ENCODE measurements around the gene TPPP3.
A peak's percentile ranks its signal among the peaks of the same experiment; 100 is the strongest.

The TPPP3 gene

GRCh38 chr16:67393111-67393787 is at the start of gene TPPP3:
Gene TPPP3 (minus strand): TSS chr16:67393498. CDS start chr16:67391111, 2,387 bp downstream.
- DNase-seq, result no peak

GRCh38 chr16:67442581-67443255 is 49.4 kb upstream of the TPPP3 start:
- no peak for DNase-seq

- DNase-seq, result no peak
Observed at GRCh38 chr16:67441907-67442306, 48.6 kb upstream of the TPPP3 start.

DNA sequence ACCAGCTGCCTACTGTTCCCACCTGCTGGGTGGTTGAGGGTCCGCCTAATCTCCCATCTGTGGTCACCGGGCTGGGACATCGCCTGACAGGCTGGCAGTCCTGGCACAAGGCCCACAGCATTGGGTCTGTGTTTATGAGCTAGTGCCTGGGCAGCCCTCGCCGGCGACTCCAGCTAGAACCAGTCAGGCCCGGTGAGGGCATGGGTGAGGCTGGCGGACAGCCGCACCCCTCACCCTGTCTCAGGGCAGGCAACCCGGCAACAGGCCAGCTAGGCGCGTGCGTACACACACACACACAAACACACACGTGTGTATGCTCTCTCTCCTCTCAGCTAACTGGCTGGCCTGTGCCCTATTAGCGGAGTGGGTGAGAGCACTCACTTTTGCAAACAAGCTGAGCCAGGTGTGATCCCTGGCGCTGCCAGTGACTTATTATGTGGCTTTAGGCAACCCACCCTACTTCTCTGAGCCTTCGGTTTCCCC is 48.0 kb upstream of the TPPP3 start:
- DNase-seq, result peak; percentile 65

DNA sequence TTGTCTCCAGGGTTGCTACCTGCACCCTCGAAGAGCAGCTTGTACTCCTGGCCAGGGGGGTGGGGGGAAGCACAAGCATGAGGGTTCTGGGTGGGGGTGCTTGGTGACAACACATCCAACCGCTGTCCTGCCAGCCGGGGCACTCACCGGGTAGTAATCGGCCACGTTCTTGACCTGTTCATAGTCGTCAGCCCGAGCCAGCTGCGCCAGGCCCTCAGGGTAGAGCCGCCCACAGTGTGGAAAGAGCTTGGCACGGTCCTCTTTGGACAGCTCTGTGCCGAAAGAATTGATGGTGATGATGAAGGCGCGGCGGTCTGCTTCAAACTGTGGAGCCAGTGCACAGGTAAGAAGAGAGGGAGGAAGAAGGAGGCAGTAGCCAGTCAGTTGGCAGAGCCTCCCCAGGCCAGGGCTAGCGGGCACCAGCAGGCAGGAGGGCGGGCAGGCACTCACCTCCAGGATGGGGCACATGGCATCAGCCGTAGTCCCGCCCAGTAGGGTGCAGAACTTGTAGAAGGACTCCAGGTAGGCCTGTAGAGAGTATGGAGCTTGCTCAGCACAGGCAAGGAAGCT is 45.6 kb upstream of the TPPP3 start:
- DNase-seq, result no peak

DNA sequence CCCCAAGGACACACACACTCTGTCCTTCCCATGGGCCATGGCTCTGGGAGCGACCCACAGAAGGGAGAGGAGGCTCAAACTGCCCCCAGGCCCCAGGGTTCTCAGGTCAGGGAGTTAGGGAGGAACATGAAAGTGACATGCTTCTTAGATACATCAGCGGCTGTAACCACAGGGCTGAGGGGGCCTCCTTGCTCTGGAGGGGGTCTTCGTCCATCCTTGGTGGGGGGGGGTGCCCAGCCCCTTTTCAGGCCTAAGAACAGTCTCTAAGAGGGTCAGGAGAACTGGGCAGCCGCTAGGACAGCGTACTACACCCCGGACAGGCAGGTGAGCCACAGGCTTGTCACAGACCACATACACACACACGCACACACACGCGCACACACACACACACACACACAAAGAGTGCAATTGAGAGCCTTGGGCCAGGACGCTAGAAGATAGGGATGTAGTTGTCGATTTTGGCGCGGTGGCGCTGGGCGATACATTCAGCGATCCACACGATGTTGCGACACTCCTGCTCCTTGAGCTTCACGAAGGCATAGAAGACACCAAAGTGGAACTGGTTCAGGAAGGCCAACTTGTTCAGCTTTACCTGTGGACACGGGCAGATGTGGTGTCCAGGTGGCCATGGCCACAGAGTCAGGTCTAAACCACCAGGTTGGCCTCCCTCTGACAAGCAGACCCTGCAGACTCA is 44.9 kb upstream of the TPPP3 start:
- no peak for DNase-seq

DNA sequence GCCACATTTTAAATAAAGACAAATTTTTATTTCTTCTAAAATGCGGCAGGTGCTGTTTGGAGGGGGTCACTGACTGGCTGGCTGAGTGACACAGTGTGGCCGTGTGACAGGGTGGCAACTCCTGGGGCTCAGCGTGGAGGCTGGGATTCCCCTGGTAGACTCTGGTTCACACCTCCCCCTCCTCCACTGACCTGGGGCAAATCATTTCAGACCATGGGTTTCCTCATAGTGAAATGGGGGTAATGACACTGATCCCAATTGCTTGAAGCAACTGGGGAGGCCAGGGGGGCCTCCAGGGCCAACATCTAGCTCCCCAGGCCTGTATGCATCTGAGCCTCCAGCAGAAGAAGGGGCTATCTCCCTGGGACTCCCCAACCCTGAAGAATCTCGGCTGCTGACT is 44.2 kb upstream of the TPPP3 start:
- DNase-seq, result no peak

- DNase-seq, result no peak
Observed at GRCh38 chr16:67436640-67437193, 43.4 kb upstream of the TPPP3 start.

GRCh38 chr16:67435758-67436164 is 42.5 kb upstream of the TPPP3 start:
- DNase-seq, result no peak

DNA sequence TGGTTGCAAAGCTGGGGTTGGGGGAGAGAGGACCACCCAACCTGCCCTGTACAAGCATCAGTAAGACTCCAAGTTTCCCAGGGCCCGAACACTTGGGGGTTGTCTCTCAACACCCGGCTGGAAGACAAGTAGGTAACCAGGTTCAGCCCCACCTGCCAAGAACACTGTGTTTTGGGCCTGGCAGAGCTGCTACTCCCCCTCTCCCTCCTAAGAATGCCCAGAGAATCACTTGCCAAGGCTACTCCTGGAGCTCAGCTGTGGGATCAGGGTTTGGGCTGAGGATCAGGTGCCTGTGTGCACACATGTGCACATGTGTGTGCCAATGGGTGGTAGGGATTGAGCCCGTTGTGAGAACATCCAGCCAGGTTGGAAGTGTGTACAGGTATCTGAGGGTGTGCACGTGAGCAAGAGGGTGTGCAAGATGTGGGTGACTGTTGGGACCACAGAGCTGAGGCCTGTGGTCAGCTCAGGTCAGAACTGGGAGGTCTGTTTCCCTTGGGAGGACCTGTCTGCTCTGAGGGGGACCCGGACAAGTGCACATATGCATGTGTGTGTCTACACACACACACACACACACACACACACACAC is 39.9 kb upstream of the TPPP3 start:
- no peak for DNase-seq

DNA sequence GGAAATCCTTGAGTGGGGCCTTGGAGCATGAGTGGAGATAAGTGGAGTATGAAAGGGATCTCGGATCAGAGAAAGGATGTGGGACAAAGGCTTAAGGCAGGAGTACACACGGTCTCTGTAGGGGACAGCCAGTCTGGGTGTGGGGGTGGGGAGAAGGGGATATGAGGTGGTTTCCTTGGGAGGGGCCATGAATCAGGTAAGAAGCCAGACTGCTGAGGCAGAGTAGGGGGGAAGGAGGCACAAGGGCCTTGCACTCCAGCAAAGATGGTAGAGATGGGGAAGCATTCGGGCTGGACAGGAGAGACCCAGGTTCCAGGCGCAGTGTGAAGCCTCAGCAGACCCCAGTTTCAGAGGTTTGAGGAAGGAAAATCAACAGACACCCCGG is 39.2 kb upstream of the TPPP3 start:
- no peak for DNase-seq

DNA sequence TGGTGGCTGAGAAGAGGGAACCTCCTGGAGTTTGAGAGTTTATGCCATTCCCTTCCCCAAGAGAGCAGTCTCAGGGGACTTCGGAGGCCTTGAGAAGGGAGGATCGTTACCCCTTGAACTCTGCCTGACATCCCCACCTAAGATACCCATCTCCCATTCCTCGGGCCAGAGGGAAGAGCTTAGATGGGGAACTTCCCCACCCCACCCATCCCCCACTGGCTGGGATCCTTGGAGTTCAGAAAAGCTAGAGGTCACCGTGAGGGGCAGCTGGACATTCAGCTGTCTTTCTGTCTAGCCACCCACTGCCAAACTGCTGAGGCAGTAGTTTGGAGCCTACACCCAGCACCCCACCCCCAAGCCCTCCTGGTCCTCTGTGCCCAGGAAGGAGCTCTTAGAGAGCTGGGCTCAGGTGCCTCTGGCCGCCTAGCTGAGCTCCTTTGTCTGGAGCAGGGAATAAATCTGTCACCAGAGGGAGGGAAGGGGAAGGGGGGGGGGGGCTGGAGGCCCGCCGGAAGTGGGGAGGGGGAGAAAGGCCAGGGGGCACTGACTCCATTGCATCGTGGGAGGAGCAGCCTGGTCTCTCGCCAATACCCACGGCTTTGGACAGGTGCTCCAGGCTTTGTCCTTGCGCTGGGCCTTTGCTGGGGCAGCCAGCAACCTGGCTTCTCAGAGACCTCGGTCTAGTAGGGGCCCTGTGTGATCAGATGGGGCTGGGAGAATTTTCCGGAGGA is 38.6 kb upstream of the TPPP3 start:
- no peak for DNase-seq

DNA sequence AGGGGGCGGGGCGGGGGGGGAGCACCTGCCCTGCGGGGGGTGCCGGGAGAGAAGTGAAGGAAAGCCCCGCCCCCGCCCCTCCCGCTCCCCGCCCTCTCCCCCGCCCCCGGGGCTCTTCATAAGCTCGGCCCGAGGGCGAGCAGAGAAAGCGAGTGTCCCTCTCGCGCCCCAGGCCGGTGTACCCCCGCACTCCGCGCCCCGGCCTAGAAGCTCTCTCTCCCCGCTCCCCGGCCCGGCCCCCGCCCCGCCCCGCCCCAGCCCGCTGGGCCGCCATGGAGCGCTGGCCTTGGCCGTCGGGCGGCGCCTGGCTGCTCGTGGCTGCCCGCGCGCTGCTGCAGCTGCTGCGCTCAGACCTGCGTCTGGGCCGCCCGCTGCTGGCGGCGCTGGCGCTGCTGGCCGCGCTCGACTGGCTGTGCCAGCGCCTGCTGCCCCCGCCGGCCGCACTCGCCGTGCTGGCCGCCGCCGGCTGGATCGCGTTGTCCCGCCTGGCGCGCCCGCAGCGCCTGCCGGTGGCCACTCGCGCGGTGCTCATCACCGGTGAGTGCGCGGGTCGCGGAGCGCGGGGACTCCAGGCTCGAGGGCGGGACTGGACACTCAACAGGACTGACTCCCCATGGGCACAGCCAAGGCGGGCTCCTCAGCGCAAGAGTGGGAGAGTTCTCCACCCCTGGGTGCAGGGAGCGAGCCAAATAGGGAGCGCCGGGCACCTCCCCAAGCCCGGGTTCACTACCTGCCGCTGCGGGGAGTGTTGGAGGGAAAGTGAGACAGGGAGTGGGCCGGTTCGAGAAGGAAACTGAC is 37.9 kb upstream of the TPPP3 start, which contains the start of gene HSD11B2:
Gene HSD11B2, plus strand, starts transcription at position 145 of the 798 bp plus-strand sequence. Its CDS starts 128 bp downstream, at position 273.
- peak; percentile 27 for DNase-seq

GRCh38 chr16:67430504-67430976 is 37.2 kb upstream of the TPPP3 start:
- no peak for DNase-seq

- no peak for DNase-seq
Observed at GRCh38 chr16:67429799-67430503, 36.7 kb upstream of the TPPP3 start.

GRCh38 chr16:67429053-67429798 is 35.9 kb upstream of the TPPP3 start:
- no peak for DNase-seq

GRCh38 chr16:67428146-67428731 is 34.9 kb upstream of the TPPP3 start:
- peak; percentile 27 for DNase-seq

DNA sequence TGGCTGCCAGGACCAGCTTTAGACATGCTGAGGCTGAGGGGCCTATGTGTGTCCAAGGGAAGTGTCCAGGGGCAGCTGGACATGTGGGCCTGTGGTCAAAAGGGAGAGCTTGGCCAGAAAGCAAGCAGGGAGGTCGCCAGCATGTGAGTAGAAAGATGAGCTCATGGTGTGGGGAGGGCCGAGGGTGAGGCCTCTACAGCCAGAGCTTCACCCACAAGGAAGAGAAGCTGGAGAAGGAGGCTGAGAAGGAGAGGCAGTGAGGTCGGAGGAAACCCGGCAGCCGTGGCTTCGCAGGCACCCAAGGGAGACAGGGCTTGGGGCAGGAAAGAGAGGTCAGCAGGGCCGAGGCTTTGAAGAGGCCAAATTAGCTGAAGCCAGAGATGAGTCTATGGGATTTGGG is 33.7 kb upstream of the TPPP3 start:
- DNase-seq, result no peak

DNA sequence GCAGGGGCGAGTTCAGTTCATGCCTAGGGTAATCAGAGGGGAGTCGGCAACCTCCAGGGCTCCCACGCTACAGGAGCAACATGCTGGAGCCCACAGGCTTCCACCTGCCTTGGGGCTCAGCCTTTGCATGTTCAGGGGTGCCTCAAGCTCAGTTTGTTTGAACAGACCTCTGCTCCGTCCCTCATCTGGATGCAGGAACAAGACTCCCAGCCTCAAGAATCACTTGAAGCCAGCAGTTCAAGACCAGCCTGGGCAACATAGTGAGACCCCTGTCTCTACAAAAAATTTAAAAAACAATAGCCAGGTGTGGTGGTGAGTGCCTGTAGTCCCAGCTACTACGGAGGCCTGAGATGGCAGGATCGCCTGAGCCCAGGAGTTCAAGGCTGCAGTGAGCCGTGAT is 32.7 kb upstream of the TPPP3 start:
- no peak for DNase-seq
